Prostate gland (tissue), 2 donors: ENCODE data around the gene WFIKKN2. TPM values are rescaled to one million over a fixed set of nuclear protein-coding genes. Genes with fewer than 3 reads are reported as not detected.

Source experiments
- DNase-seq: peaks from one replicate; pipeline ENCODE4 v3.0.0-alpha.2; 2019; ENCODE audit warnings: low spot score
- H3K27ac ChIP-seq, 2 donors: fragments of 200-600 bp; sonication (generic); 2 replicates each; pipeline ENCODE4 v1.5.1; 2017 to 2019
- H3K27me3 ChIP-seq: fragments of 200-600 bp; sonication (generic); replicated peaks from 2 replicates; pipeline ENCODE4 v1.5.1; 2019; ENCODE audit not compliant: insufficient read depth
- H3K36me3 ChIP-seq, 2 donors: fragments of 200-600 bp; sonication (generic); 1 replicate in 1 of 2; 2 replicates in 1 of 2; pipeline versions ENCODE4 v1.5.1 to v1.8.1; 2017 to 2019
- H3K4me1 ChIP-seq: fragments of 200-600 bp; sonication (generic); replicated peaks from 2 replicates; pipeline ENCODE4 v1.5.1; 2019
- H3K4me3 ChIP-seq, 2 donors: fragments of 200-600 bp; sonication (generic); 2 replicates each; pipeline ENCODE4 v1.5.1; 2017 to 2019
- H3K9me3 ChIP-seq: fragments of 200-600 bp; sonication (generic); 2 replicates; pipeline ENCODE4 v1.5.1; 2017
- CTCF ChIP-seq, 4 experiments: fragments of 200-600 bp in 2 of 4; fragments of 450-650 bp in 2 of 4; sonication (generic) in 2 of 4; IDR thresholded peaks; 1 replicate in 3 of 4; 2 replicates in 1 of 4; pipeline ENCODE4 v1.5.1; 2016 to 2019; ENCODE audit warnings: antibody characterized with exemption in 4 of 4, mild to moderate bottlenecking in 2 of 4, moderate library complexity in 2 of 4
- POLR2A ChIP-seq: fragments of 450-650 bp; IDR thresholded peaks from one replicate; pipeline ENCODE4 v1.6.1; 2016; ENCODE audit warnings: antibody characterized with exemption, mild to moderate bottlenecking
- POLR2AphosphoS5 ChIP-seq: sonication (generic); formaldehyde crosslinking; IDR thresholded peaks from one replicate; pipeline ENCODE4 v1.6.1; 2017; ENCODE audit warnings: antibody characterized with exemption
- WGBS: methylation state at CpG from one replicate; pipeline ENCODE4 v1.1.5; 2018; 5-methylcytosine and 5-hydroxymethylcytosine counted together
- intact Hi-C: fragments of 100-400 bp; cut with DNase I; formaldehyde crosslinking; loops from one replicate; pipeline ENCODE4 v1.14.2; 2022
- total RNA-seq, 2 donors: library from RNA; depleted of rRNA; stranded (reverse); fragments of >200 nt; gene quantifications; one replicate each; pipeline ENCODE4 v1.1.0, GENCODE V29; 2016

The WFIKKN2 gene
- total RNA-seq, 2 donors from 2014 or later = 0.18 to 2.4 TPM

- intact Hi-C loops = no loop called here
- DNase-seq = no peak
- no peak overlapping the region for H3K4me3 ChIP-seq
- TF ChIP-seq CTCF (IDR thresholded peaks at IDR 0.05) (no peak), POLR2AphosphoS5 (no peak), POLR2A (no peak)
- H3K27me3 ChIP-seq = no peaks in the 10 kb centered on the region
- no peaks in the 10 kb centered on the region for H3K4me1 ChIP-seq
- H3K36me3 ChIP-seq = no peaks in the 10 kb centered on the region
- H3K27ac ChIP-seq = no peak overlapping the region
- 48% methylated on average over 7 of the region's 7 CpGs for WGBS
- H3K9me3 ChIP-seq = no peaks in the 10 kb centered on the region
Measured at GRCh38 chr17:50817838-50818237, 17.5 kb upstream of the WFIKKN2 start.

- DNase-seq = no peak
- no peak overlapping the region for H3K4me3 ChIP-seq
- 89% methylated on average over 4 of the region's 4 CpGs for whole genome bisulfite sequencing
- H3K27me3 ChIP-seq = no peaks in the 10 kb centered on the region
- intact Hi-C loops = no loop called here
- H3K9me3 ChIP-seq = no peaks in the 10 kb centered on the region
- no peaks in the 10 kb centered on the region for H3K4me1 ChIP-seq
- H3K27ac ChIP-seq = no peak overlapping the region
- no peaks in the 10 kb centered on the region for H3K36me3 ChIP-seq
- TF ChIP-seq POLR2A (no peak), CTCF (IDR thresholded peaks at IDR 0.05) (no peak)
Measured at GRCh38 chr17:50818261-50818660, 17.1 kb upstream of the WFIKKN2 start.

GRCh38 chr17:50818921-50819657, 16.3 kb upstream of the WFIKKN2 start:
- Histone ChIP-seq H3K9me3 (no peaks in the 10 kb centered on the region), H3K27me3 (no peaks in the 10 kb centered on the region), H3K4me3 (no peak overlapping the region), H3K36me3 (no peaks in the 10 kb centered on the region), H3K27ac (no peak overlapping the region), H3K4me1 (no peaks in the 10 kb centered on the region)
- TF ChIP-seq CTCF (IDR thresholded peaks at IDR 0.05) (no peak), POLR2AphosphoS5 (no peak), POLR2A (no peak)
- intact Hi-C loops = no loop called here
- DNase-seq = no peak
- WGBS = 68% methylated on average over 6 of the region's 6 CpGs

- Histone ChIP-seq H3K4me3 (no peak overlapping the region), H3K9me3 (no peaks in the 10 kb centered on the region), H3K4me1 (no peaks in the 10 kb centered on the region), H3K27ac (no peak overlapping the region), H3K36me3 (no peaks in the 10 kb centered on the region), H3K27me3 (no peaks in the 10 kb centered on the region)
- intact Hi-C loops = no loop called here
- WGBS = 80% methylated on average over 10 of the region's 10 CpGs
- DNase-seq = no peak
- no peak for TF ChIP-seq CTCF (IDR thresholded peaks at IDR 0.05)
- TF ChIP-seq POLR2A = no peak
- TF ChIP-seq POLR2AphosphoS5 = no peak
Measured at GRCh38 chr17:50820651-50821050, 14.7 kb upstream of the WFIKKN2 start.

- Histone ChIP-seq H3K36me3 (no peaks in the 10 kb centered on the region), H3K9me3 (no peaks in the 10 kb centered on the region), H3K4me3 (no peak overlapping the region), H3K27me3 (no peaks in the 10 kb centered on the region), H3K4me1 (no peaks in the 10 kb centered on the region), H3K27ac (no peak overlapping the region)
- no peak for DNase-seq
- TF ChIP-seq POLR2AphosphoS5 (no peak), POLR2A (no peak), CTCF (IDR thresholded peaks at IDR 0.05) (no peak)
- WGBS = 98% methylated on average over 2 of the region's 2 CpGs
- intact Hi-C loops = no loop called here
Measured at GRCh38 chr17:50822550-50822949, 12.8 kb upstream of the WFIKKN2 start.
